Cardiac septum (tissue), 1 donor: ENCODE results near the gene NEK6. TPM values are rescaled to one million over a fixed set of nuclear protein-coding genes. Genes with fewer than 3 reads are reported as not detected.

ENCODE experiments used
- DNase-seq: peaks from one replicate; pipeline ENCODE4 v3.0.0-alpha.2; 2020; ENCODE audit warnings: low spot score
- intact Hi-C: fragments of 100-400 bp; cut with DNase I; formaldehyde crosslinking; loops from one replicate; pipeline ENCODE4 v1.14.0; 2022
- total RNA-seq: library from RNA; stranded (reverse); fragmentation: NEBNext Ultra II Directional; extraction: Animal tissue kit (Norgen Biotek cat#: 25700); gene quantifications from one replicate; pipeline ENCODE4 v1.2.1, GENCODE V29; 2021
- donor health status: DM: no; HTN: no; CAD: no.

NEK6 gene
- total RNA-seq, 1 donor from 2014 or later = 11.6 TPM

DNA sequence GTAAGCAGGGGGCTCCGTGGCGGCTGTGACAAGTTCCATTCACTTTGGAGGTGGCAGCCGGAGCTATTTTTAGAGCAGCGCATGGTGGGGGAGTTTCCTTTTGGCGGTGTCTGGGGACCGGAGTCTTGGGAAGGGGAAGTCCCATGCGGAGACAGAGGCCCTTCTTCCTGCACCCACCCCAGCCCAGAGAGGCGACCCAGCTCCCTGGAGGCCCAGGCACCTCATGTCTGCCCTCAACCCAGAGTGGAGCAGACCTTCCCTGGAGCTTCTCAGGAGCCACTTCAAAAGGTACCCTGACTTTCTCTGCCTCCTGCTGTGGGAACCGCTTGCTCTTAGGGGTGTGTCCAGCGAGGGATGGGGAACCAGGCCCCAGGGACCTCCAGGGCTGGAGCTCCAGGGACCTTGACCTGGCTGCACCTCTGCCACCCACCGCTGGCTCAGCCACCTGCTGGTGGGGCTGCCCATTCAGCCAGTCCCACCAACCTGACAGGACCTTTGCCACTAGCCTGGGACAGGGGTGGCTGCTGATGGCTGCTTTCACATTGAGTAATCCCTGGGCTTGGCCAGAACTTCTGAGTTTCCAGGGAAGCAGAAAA is 34.1 kb downstream of the NEK6 start:
- intact Hi-C loops = no loop called here
- DNase-seq = no peak

DNA sequence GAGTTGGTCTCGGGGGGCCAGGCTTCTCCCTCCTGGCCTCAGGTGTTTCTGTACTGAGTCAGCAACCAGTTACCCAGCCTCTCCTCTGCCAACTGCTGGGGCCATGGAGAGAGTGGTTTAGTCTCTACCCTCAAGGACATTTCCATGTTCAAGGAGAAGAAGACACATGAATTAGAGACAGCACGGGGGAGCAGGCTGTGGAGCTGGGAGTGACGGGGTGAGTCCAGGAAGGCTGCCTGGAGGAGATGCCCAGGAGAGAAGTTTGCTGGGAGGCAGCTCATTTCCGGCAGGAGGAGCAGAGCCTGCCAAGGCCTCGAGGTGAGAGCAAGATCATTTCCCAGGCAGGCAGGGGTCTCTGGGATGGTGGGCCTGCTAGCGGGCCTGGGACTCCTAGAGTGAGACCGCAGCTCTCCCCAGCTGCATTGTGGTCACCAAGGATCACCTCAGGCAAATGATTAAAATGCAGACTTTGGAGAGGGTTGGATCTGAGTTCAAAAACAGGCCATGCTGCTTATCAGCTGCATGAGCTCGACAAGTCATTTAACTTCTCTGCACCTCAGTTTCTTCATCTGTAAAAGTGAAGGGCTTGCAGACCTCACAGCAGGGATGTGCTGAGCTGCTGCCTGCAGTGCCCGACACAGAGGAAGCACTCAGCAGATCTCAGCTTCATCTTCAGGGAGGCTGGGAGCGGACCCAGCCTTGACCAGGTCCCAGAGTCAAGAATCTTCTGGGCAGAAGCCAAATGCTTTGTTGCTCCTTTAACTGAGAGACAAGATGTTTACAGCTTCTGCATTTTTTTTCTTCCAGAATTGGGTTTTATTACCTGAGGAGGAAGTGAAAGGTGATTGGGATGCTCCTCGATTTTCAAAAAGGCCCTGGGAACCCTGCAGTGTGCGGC is 35.2 kb downstream of the NEK6 start:
- intact Hi-C loops = no loop called here

DNA sequence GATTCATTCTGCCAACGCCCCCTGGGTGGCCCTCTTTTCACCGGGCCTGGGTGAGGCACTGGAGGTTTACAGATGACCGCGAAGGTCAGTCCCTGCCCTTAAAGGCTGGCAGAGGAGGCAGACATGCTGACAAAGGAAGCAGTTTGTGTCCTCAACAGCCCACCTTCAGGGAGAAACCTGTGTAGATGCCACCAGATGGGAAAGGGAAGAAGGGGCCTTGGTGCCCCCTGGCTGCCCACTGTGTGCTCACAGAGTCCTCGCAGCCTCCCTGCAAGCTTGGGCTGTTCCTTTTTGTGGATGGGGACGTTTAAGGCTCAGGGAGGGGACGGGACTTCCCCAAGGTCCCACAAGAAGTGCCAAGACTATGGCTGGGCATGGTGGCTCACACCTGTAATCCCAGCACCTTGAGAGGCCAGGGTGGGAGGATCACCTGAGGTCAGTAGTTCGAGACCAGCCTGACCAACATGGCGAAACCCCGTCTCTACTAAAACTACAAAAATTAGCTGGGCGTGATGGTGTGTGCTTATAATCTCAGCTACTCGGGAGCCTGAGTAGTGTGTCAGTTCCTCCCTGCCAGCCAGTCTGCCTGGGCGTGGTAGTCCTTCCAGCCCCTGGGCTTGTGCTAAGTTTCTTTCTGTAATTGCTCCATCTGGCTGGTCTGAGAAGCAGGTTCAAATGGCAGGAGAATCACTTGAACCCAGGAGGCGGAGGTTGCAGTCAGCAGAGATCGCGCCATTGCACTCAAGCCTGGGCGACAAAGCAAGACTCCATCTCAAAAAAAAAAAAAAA is 36.2 kb downstream of the NEK6 start:
- DNase-seq = no peak
- intact Hi-C loops = no loop called here

More for the DNA sequence above, 35.2 kb downstream of the NEK6 start:
- DNase-seq = no peak

DNA sequence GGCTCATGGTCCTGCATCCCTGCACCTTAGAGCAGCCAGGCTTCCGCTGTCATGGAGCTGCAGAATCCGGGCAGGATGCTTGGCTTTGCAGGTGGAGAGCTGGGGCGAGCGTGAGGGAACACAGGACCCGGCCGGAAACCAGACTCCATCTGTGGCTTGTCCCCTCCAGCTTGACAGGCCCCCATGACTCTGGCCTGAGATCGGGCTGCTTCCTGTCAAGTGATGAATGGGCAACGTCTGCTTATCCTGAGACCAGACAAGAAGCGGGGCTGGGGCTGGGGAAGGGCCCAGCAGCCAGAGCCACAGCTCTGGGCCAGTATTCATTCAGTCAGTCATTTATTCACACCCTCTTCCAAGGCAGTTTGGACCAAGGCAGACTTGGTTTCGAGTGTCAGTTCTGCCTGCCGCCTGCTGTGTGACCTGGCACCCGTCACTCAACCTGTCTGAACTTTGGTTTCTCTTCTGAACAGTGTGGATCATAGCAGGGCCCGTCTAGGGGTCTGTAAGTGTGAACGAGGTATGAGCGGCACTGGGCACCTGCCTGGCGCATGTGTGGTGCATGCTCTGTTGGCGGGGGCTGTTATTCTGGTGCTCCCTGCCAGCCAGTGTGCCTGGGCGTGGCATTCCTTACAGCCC is 37.5 kb downstream of the NEK6 start:
- intact Hi-C loops = no loop called here
- DNase-seq = no peak

DNA sequence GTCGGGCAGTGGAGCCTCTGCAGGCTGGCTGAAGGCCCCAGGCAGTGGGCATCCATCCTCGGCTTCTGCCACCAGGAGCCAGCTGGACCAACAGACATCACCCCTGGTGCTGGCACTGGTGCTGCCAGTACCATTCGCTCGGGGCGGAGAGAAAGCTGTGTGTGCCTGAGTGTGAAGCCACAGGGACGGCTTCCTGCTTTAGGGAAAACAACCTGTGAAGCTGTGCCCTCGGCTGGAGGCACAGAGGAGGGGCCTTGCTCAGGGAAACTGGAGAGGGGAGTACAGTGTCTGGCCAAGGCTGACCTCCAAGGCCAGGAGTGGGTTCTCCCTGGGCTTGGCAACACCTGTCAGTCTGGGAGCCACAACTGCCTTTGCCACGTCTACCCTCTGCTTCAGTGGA is 38.3 kb downstream of the NEK6 start:
- intact Hi-C loops = no loop called here
- DNase-seq = no peak

DNA sequence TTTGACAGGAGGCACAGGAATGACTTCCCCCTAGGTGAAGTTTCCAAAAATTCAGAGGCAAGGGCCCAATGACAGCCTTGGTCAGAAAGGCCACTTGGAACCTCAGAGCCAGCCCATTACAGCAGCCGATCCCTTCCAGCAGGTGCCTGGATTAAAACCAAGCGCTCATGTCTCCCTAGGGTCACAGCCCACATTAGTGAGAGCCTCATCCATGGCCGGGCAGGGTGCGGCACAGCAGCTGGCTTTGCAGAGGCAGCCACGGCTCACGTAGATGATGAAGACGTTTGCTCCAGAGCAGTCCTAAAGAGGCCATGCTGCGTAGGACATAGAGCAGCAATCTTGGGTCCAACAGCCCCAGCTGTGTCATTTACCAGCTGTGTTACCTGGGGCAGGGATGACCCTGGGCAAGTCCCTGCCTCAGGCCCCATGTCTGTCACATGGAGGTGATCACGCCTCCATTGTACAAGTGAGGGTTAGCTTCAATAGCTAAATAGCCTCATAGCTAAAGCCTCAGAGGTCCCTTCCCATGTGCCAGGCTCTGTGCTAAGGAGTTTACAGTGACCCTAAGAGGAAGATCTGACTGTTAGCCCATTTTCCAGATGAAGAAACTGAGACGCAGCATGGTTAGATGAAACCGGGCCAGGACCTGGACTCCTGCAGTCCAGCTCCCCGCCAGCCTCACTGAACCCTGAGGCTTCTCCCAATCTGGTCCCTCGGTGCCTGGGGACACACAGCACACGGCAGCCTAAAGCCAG is 39.2 kb downstream of the NEK6 start:
- intact Hi-C loops = no loop called here
- no peak for DNase-seq

DNA sequence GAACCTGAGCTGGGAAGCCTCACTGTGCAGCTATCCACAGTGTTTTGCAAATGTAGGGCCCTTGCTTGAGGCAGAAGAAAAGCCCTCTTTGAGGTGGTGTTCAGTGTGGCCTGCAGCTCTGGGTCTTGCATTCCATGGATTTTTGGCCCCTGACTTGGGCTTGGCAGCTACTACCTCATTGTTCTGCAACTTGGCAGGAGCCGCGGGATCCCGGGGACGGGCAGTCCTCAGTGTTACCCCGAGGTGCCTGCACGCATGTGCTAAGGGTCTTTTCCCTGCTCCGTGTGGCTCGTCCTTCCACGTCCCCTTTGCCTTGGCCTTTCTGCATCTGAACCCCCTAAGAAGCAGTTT is 39.8 kb downstream of the NEK6 start:
- intact Hi-C loops = no loop called here
- peak; percentile 87 for DNase-seq

DNA sequence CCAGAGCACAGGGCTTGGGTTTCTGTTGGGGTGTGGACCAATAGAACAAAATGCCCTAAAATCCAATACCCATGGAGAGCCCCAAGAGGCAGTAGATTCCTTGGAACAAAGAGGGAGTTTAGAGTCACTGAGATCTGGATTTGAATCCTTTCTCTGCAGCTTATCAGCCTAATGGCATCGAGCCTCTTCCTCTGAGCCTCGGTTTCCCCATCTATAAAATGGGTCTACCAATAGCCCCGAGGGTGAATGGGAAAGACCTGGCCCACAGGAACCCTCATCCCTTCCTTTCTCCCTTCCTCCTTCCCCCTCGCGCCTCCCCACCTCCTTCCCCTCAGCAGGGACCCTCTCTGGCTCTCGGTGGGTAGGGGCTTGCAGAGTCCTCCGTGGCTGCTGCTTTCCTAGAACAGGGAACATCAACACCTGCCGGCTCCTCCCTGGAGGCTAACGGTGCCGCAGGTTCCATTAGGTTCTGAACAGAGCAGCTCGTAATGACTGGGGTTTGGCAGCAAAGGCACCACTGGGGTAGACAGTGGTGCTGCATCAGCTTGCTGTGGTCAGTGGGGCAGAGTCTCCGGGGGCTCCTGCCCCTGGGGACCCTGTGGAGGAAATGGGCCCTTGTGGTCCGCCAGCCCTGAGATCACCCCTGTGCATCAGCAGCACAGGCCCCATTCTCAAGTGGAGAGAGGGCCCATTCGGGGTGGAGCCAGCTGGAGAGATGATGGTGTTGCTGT is 40.3 kb downstream of the NEK6 start:
- intact Hi-C loops = no loop called here
- DNase-seq = no peak

DNA sequence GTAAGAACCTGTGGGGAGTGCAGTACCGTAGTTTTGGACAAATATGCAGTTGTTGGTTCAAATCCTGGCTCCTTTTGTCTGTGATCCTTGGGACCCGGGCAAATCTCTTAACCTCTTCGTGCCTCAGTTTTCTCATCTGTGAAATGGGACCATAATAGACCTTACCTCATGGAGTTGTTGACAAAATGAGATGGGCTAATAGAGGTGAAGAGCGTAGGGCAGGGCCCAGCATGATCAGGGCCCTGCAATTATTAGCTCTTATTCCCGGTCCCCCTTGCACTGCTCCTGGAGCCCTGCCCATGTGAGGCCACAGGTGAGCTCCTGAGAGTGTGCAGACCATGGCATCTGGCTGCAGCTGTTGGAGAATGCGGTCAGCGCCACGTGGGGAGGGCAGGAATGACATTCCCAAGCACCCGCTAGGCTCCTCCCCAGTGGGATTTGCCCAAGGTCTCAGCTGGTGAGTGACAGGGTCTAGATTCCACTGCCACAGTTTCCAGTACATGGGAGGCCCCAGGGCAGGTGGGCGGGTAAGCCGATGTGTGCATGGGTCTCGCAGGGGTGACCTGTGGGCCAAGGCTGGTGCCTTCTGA is 41.0 kb downstream of the NEK6 start:
- no peak for DNase-seq
- intact Hi-C loops = no loop called here

DNA sequence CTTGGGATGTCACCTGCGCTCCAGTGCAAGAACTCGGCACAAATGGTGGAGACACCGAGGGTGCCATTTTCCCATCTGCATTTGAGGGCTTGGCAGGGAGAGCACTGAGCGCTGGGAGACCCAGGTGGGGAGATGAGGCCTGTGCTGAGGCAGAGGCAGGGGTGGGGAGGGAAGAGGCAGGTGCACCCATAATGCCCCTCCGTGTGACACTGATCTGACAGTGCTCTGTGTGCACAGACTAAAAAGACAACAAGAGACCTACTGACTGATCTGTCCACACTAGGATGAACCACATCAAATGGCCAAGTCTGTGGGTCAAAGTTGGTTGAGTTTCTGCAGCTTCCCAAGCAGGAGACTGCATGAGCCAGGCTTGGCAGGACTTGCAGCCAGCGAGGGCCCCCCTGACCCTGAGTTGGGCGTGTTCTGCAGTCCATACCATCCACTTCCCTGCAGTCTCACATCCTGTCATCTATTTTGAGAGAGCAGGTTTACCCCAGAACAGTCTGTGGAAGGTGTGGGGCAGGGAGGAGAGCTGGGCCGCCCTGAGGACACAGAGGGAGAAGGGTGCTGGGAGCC is 41.9 kb downstream of the NEK6 start:
- intact Hi-C loops = no loop called here
- DNase-seq = no peak

DNA sequence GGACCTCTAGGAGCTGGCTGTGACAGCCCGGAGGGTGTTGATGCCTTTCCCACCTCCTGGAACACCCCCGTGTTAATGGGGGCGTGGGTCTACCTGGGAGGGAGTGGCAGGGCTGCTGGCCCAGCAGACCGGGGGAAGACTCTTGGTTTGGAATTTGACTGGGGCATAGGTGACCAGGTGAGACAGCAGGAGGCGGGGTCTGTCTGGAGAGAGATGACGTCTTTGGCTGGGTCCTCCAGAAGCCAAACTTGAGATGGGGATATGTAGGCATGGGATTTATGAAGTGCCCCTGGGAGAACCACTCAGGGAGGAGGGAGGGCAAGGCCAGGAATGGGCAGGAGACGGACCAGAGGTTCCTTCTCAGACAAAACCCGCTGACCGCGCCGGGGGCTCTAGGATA is 42.6 kb downstream of the NEK6 start:
- DNase-seq = no peak
- intact Hi-C loops = no loop called here

DNA sequence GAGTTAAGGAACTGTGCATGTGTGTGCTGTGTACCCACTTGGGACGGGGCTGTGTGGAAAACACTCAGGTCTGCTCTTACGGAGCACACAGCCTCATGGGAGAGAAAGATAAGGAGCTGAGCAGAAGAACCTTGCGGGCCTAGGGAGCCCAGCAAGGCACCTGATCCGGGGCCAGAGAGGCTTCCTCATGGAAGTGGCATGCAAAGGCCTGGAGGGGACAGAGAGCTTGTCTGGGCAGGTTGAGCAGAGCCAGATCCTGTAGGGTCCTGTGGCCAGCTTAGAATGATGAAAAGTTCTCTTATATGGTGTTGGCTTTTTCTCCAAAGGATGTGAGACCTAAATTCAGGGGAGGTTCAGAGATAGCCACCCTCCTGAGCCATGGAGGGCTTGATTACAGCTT is 45.2 kb downstream of the NEK6 start:
- intact Hi-C loops = no loop called here
- DNase-seq = no peak

DNA sequence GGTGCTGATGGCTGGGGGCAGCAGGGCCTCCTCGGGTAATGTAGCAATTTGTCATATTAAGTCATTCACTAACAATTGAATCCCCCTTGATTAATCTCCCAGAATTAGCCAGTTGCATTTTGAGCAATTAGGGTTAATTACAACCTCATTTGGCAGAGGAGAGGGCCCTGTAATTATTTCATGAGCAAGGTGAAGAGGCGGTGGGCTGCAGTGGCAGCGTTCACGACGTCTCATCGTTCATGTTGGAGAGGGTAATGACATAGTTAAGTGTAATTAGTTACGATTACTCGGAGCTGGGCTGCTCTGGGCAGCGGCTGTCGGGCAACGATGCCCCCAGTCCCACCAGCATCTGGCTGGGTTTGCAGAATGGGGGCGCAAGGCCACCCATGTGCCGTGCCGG is 46.0 kb downstream of the NEK6 start:
- intact Hi-C loops = no loop called here
- no peak for DNase-seq

DNA sequence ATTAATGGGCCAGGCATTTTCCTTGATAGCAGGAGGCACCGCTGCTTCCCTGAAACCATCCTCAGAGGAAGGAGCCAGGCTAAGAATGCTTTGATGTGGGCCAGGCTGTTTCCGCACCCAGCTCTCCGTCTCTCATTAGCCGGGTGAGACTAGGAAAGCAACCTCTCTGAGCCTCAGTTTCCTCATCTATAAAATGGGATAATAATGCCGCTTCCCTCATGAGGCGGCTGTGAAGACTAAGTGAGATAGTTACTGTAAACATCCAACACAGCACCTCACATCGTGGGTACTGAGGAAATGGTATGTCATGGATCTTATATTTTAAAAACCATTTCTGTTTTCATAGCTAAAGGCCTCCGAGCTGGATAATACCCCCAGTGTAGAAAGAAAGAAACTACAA is 46.5 kb downstream of the NEK6 start:
- DNase-seq = no peak
- intact Hi-C loops = no loop called here

DNA sequence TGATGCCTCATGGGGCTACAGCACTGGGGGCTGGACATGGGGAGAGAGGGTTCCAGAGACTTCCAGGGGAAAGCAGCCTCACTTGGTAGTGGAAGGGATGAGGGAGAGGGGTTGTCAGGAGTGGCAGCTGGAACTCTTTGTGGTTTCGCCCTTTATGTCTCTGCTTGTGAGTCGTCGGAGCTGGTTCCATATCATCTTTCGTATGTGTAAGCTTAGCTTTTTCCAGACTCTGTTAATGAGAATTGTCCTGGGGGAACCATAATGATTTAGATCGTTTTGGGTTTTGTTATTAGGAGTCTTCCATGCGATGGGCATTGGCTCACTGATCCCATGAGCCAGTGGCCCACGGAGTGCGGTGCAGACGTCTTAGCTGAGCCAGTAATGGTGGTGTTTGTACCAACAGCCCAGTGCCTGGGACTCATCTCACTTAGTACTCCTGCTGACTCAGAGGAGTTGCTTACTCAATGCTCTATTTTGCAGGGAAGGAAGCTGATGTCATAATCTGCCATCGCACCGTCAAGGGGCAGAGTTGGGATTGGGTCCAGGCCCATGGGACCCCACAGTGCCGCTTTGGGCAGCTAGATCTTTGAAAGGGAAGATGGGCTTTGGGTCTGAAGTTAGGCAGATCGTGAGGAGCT is 48.5 kb downstream of the NEK6 start:
- intact Hi-C loops = no loop called here
- DNase-seq = no peak

DNA sequence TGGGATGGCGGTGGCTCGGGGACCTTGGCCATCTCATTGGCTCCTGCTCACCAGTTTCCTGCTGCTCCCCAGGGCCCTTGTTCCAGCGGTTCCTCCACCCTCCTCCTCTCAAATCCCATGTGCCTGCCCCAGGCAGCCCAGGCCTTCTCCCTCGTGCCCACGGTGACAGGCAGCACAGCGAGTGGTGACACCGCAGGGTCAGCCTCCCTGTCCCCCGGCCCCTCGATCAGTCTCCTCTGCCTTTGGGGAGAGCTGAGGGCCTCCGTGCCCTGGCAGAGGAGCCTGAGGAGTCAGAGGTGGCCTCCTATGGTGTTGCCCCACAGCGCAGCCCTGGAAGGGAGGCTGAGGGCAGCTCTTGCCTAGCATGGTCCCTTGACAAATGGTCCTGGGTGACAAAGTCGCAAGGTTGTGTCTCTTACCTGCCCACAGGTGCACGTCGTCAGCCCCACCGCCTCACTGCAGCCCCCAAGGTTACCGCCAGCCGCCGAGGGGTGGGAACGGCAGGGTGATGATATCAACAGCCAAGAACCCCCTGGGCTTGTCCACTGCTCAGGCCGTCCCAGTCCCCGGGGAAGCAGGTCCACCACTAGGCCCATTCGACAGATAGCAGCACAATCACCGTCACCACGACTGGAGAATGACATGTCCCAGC is 49.8 kb downstream of the NEK6 start:
- intact Hi-C loops = no loop called here

More for the DNA sequence above, 49.8 kb downstream of the NEK6 start:
- DNase-seq = no peak
